Osteocyte (in vitro differentiated cells): ENCODE results near the gene ALOX15B. TPM values are rescaled to one million over a fixed set of nuclear protein-coding genes. Genes with fewer than 3 reads are reported as not detected.

ENCODE experiments used
- DNase-seq: peaks from one replicate; pipeline ENCODE4 v3.0.0; 2021; ENCODE audit warnings: mixed read lengths; ENCODE audit not compliant: unreplicated experiment; ENCODE audit errors: extremely low spot score
- H3K27ac Mint-ChIP-seq: one replicate; pipeline ENCODE4 v1.8.0; 2021; ENCODE audit warnings: mild to moderate bottlenecking, mixed read lengths; ENCODE audit not compliant: unreplicated experiment
- H3K27me3 Mint-ChIP-seq: one replicate; pipeline ENCODE4 v1.8.0; 2021; ENCODE audit warnings: mixed read lengths; ENCODE audit not compliant: unreplicated experiment
- H3K36me3 Mint-ChIP-seq: one replicate; pipeline ENCODE4 v1.8.0; 2021; ENCODE audit warnings: mixed read lengths; ENCODE audit not compliant: unreplicated experiment
- H3K4me1 Mint-ChIP-seq: one replicate; pipeline ENCODE4 v1.8.0; 2021; ENCODE audit warnings: mixed read lengths; ENCODE audit not compliant: unreplicated experiment
- H3K4me3 Mint-ChIP-seq: one replicate; pipeline ENCODE4 v1.8.0; 2021; ENCODE audit warnings: mild to moderate bottlenecking, moderate library complexity, mixed read lengths; ENCODE audit not compliant: unreplicated experiment
- H3K9me3 Mint-ChIP-seq: one replicate; pipeline ENCODE4 v1.8.0; 2021; ENCODE audit warnings: mixed read lengths; ENCODE audit not compliant: unreplicated experiment
- total RNA-seq: library from RNA; stranded (reverse); gene quantifications from 2 replicates; pipeline ENCODE4 v1.2.1, GENCODE V29; 2021
- TF ChIP-seq, protein P1 (sequence below): fragments of 200-600 bp; sonication (generic); IDR thresholded peaks from 2 replicates; pipeline ENCODE4 v1.5.0; 2021; ENCODE audit warnings: antibody characterized with exemption, mild to moderate bottlenecking, moderate library complexity

The ALOX15B gene
- total RNA-seq, 1 donor from 2014 or later, result not detected

- Mint-ChIP-seq H3K9me3 (no peaks in the 10 kb centered on the region), H3K4me3 (no peak overlapping the region), H3K4me1 (peaks cover 11% of the 10 kb centered on the region), H3K27me3 (peaks cover 56% of the 10 kb centered on the region), H3K27ac (no peak overlapping the region), H3K36me3 (no peaks in the 10 kb centered on the region)
- TF ChIP-seq, protein P1, sequence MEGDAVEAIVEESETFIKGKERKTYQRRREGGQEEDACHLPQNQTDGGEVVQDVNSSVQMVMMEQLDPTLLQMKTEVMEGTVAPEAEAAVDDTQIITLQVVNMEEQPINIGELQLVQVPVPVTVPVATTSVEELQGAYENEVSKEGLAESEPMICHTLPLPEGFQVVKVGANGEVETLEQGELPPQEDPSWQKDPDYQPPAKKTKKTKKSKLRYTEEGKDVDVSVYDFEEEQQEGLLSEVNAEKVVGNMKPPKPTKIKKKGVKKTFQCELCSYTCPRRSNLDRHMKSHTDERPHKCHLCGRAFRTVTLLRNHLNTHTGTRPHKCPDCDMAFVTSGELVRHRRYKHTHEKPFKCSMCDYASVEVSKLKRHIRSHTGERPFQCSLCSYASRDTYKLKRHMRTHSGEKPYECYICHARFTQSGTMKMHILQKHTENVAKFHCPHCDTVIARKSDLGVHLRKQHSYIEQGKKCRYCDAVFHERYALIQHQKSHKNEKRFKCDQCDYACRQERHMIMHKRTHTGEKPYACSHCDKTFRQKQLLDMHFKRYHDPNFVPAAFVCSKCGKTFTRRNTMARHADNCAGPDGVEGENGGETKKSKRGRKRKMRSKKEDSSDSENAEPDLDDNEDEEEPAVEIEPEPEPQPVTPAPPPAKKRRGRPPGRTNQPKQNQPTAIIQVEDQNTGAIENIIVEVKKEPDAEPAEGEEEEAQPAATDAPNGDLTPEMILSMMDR, result no peak
- DNase-seq, result no peak
These were observed 42.0 kb downstream of the ALOX15B start for GRCh38 chr17:8080799-8081219.

DNA sequence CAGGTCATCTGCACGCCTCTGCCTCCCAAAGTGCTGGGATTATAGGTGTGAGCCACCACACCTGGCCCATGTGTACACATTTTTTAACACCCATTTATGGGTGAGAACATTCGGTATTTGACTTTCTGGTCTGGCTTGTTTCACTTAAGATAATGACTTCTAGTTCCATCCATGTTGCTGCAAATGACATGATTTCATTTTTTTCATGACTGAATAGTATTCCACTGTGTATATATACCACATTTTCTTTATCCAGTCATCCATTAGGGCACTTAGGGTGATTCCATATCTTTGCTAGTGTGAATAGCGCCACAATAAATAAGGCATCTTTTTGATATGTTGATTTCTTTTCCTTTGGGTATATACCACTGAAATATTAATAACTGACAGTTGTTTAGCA lies 43.0 kb downstream of the ALOX15B start:
- H3K4me1 Mint-ChIP-seq, result peaks cover 11% of the 10 kb centered on the region
- H3K27ac Mint-ChIP-seq, result no peak overlapping the region
- H3K27me3 Mint-ChIP-seq, result peaks cover 53% of the 10 kb centered on the region
- TF ChIP-seq, protein P1, result no peak
- no peaks in the 10 kb centered on the region for H3K9me3 Mint-ChIP-seq
- H3K4me3 Mint-ChIP-seq, result no peak overlapping the region
- no peaks in the 10 kb centered on the region for H3K36me3 Mint-ChIP-seq
- DNase-seq, result no peak

DNA sequence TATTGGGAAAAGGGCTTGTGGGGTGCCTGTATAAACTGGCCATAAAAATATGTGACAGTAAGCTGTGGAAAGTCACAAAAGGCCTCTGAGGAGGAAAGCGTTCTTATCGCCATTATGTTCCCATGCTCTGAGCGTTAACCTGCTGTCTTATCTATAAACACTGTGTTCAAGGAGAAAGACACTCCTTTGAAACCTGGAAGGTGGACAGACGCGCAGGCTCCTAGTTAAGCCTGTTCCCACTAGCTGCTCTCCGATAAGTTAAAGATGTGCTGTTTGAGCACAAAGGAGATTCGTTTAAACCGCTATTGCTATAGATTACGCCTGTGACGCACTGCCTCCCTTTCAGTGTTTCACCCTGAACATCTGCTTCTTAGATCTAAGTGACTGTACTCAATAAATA lies 43.4 kb downstream of the ALOX15B start:
- TF ChIP-seq, protein P1, result no peak
- Mint-ChIP-seq H3K36me3 (no peaks in the 10 kb centered on the region), H3K27me3 (peaks cover 53% of the 10 kb centered on the region), H3K4me3 (no peak overlapping the region), H3K27ac (no peak overlapping the region), H3K4me1 (peaks cover 11% of the 10 kb centered on the region), H3K9me3 (no peaks in the 10 kb centered on the region)
- no peak for DNase-seq

DNA sequence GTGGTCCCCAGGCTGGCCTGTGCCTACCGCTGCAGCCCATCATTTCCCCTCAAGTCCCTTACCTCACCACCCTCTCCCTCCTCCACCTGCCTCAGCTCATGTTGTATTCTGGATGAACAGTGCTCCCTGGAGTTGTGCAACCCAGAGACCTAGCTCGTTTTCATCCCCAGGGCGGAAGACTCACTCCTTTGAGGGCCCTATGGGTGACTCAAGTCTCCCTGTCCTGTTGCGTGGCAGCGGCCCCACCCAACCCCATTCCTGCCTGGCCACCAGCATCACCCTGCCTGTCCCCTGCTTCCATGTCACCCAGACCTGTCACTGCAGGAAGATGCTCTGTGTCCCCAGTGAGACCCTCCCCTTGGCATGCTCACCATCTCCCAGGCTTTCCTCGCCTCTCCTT lies 45.4 kb downstream of the ALOX15B start:
- Mint-ChIP-seq H3K27me3 (peaks cover 55% of the 10 kb centered on the region), H3K9me3 (no peaks in the 10 kb centered on the region), H3K27ac (no peak overlapping the region), H3K36me3 (no peaks in the 10 kb centered on the region), H3K4me1 (peaks cover 9% of the 10 kb centered on the region), H3K4me3 (no peak overlapping the region)
- DNase-seq, result no peak
- TF ChIP-seq, protein P1, result no peak

DNA sequence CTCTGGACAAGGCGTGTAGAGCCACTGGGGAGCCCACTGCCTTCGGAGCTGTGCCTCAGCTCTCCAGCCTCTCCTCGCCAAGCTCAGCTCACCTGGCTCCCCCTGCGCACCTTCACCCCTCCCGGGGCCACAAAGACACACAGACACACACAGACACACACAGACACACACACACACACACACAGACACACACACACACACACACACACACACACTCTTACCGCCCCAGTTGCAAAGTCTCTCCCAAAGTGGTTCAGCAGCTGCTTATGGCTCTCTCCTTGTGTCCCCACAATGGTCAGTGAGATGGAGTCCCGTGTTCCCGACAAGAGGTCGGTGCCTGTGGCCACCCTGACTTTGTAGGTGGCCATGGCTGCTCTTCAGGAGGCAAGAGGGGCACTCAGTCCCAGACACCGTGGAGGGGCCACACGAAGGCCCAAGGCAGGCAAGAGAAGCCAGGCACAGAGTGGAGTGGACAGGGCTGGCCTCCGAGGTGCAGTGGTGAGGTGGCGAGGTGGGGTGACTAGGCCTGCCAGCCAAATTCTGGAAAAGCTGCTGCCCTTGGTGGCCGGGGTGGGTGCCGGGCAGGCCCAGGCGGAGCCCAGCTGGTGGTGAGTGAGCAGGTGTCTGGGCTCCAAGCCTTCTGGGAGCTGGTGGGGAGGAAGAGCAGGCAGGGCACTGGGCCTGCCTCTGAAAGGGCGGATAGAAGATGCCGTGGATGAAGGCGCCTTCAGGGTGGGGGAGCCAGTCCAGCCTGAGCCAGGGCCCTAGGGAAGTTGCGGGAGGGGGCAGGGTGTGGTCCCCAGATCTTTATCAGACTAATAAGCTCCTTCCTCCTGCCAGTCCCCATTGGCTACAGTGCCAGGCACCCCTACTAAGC lies 48.5 kb downstream of the ALOX15B start, which contains the start of gene ALOX12B:
Gene ALOX12B (minus strand): TSS at position 642 of the 877 bp plus-strand sequence. CDS start 274 bp downstream, at position 368.
- H3K27ac Mint-ChIP-seq, result no peak within 1 kb of the TSS
- DNase-seq, result no peak
- H3K9me3 Mint-ChIP-seq, result no peaks in the 10 kb centered on the region
- no peaks in the 10 kb centered on the region for H3K4me1 Mint-ChIP-seq
- no peaks in the 10 kb centered on the region for H3K36me3 Mint-ChIP-seq
- no peak within 1 kb of the TSS for H3K4me3 Mint-ChIP-seq
- TF ChIP-seq, protein P1, result no peak
- peaks cover 71% of the 10 kb centered on the region for H3K27me3 Mint-ChIP-seq
